Posterior cingulate gyrus (tissue), 11 donors: ENCODE measurements around the gene ROM1.
"Not testable (repeated sequence)": the region's sequence is repeated elsewhere in the genome, so short reads cannot be mapped to it uniquely, and the experiment has no call there.

Experiments
- DNase-seq, 10 donors: peaks; one replicate each; pipeline versions ENCODE4 v3.0.0 to v3.0.0-alpha.2; 2020 to 2021; ENCODE audit warnings: mixed read lengths in 3 of 10
- intact Hi-C: fragments of 100-400 bp; cut with DNase I; formaldehyde crosslinking; loops from one replicate; pipeline ENCODE4 v1.15.1; 2023

Gene ROM1

GRCh38 chr11:62644220-62644619 is 31.2 kb downstream of the ROM1 start:
- peak in 1 of 10 donors; percentile 57 for DNase-seq
- intact Hi-C loops: no loop called here

GRCh38 chr11:62645671-62645945 is 32.6 kb downstream of the ROM1 start:
- no peak for DNase-seq
- intact Hi-C loops: no loop called here

- intact Hi-C loops: loop anchor here (1.0 kb wide), 1 partner anchor 24 kb away; no protein-coding TSS in a partner anchor
Observed at GRCh38 chr11:62645946-62646824, 33.1 kb downstream of the ROM1 start, which contains the start of gene GANAB. Gene GANAB, minus strand, starts transcription at chr11:62646613. Its CDS starts 14 bp downstream, at chr11:62646599.

GRCh38 chr11:62646825-62647608 is 34.0 kb downstream of the ROM1 start:
- intact Hi-C loops: loop anchor here (1.0 kb wide), 1 partner anchor 25 kb away; no protein-coding TSS in a partner anchor
- peak in 1 of 10 donors; percentile 81 for DNase-seq

More at GRCh38 chr11:62645946-62646824, 33.1 kb downstream of the ROM1 start, which contains the start of gene GANAB:
- DNase-seq: peak; percentile 98 to 100 (median 99)

- intact Hi-C loops: no loop called here
Observed at GRCh38 chr11:62647609-62648005, 34.5 kb downstream of the ROM1 start.

GRCh38 chr11:62648185-62648966 is 35.3 kb downstream of the ROM1 start:
- intact Hi-C loops: no loop called here
- DNase-seq: peak in 1 of 10 donors; percentile 69

More at GRCh38 chr11:62647609-62648005, 34.5 kb downstream of the ROM1 start:
- DNase-seq: no peak

GRCh38 chr11:62648967-62649364 is 35.9 kb downstream of the ROM1 start:
- peak in 1 of 10 donors; percentile 67 for DNase-seq
- intact Hi-C loops: no loop called here

- peak in 1 of 10 donors; percentile 52 for DNase-seq
- intact Hi-C loops: no loop called here
Observed at GRCh38 chr11:62649486-62649885, 36.4 kb downstream of the ROM1 start.

- peak in 1 of 10 donors; percentile 47 for DNase-seq
- intact Hi-C loops: not testable (repeated sequence)
Observed at GRCh38 chr11:62650283-62650682, 37.2 kb downstream of the ROM1 start.

GRCh38 chr11:62652161-62653006 is 39.3 kb downstream of the ROM1 start:
- peak in 1 of 10 donors; percentile 86 for DNase-seq
- intact Hi-C loops: loop anchor here (1.0 to 2.0 kb wide), 2 partner anchors 18 to 27 kb away; partner anchors contain the start of genes UBXN1 and UQCC3

- intact Hi-C loops: no loop called here
- DNase-seq: peak in 1 of 10 donors; percentile 27
Observed at GRCh38 chr11:62654297-62654696, 41.2 kb downstream of the ROM1 start.

- DNase-seq: peak in 1 of 10 donors; percentile 4
- intact Hi-C loops: no loop called here
Observed at GRCh38 chr11:62656796-62657429, 43.9 kb downstream of the ROM1 start.

GRCh38 chr11:62664405-62665074 is 51.5 kb downstream of the ROM1 start:
- DNase-seq: peak in 3 of 10 donors; percentile 41 to 88 (median 52)
- intact Hi-C loops: no loop called here
